B cell (primary cell): ENCODE measurements around the gene SUN3. TPM values are rescaled to one million over a fixed set of nuclear protein-coding genes. Genes with fewer than 3 reads are reported as not detected.

Source experiments
- ATAC-seq: fragments of 200-7000 bp; cut with Tn5 transposase; one replicate; pipeline ENCODE4 v1.10.0; 2021; ENCODE audit warnings: low read depth, mild to moderate bottlenecking, moderate number of reproducible peaks, moderate library complexity
- CTCF ChIA-PET: fragments of 350-600 bp; sonication (Branson Sonifier 250); formaldehyde crosslinking; loops from one replicate; lab custom pipeline; 2021; ENCODE audit warnings: antibody characterized with exemption, inconsistent platforms; lab: Charles Lee
- POLR2A ChIA-PET: fragments of 350-600 bp; sonication (Branson Sonifier 250); formaldehyde crosslinking; loops from one replicate; lab custom pipeline; 2021; ENCODE audit warnings: antibody characterized with exemption; lab: Charles Lee
- DNase-seq: peaks from one replicate; pipeline ENCODE4 v3.0.0; 2013
- H2AFZ ChIP-seq: 2 replicates; pipeline ENCODE4 v1.6.1; 2012; ENCODE audit warnings: mild to moderate bottlenecking, low read depth, low read length; ENCODE audit not compliant: insufficient read depth, poor library complexity, severe bottlenecking
- H3K27ac ChIP-seq, 2 donors: 1 replicate in 1 of 2; 2 replicates in 1 of 2; pipeline ENCODE4 v1.5.1; 2012 to 2013; ENCODE audit warnings: low read length in 2 of 2, mild to moderate bottlenecking in 2 of 2, moderate library complexity in 1 of 2
- H3K27me3 ChIP-seq, 4 experiments: fragments of 200-600 bp in 1 of 4; sonication (generic) in 1 of 4; replicated peaks in 1 of 4; 1 replicate in 2 of 4; 2 replicates in 2 of 4; pipeline versions ENCODE4 v1.6.1 to v1.7.0; 2013 to 2016; ENCODE audit warnings: low read length in 3 of 4, mild to moderate bottlenecking in 2 of 4, mixed read lengths in 1 of 4, moderate library complexity in 1 of 4; ENCODE audit not compliant: insufficient read depth in 4 of 4, control insufficient read depth in 3 of 4; ENCODE audit errors: control extremely low read depth in 1 of 4
- H3K36me3 ChIP-seq, 2 experiments: replicated peaks in 1 of 2; 1 replicate in 1 of 2; 2 replicates in 1 of 2; pipeline versions ENCODE4 v1.6.1 to v1.7.1; 2013; ENCODE audit warnings: low read length in 1 of 2; ENCODE audit not compliant: insufficient read depth in 2 of 2, control insufficient read depth in 1 of 2; ENCODE audit errors: control extremely low read depth in 1 of 2, extremely low read depth in 1 of 2
- H3K4me1 ChIP-seq, 2 donors: fragments of 200-600 bp in 1 of 2; sonication (generic) in 1 of 2; 1 replicate in 1 of 2; 2 replicates in 1 of 2; pipeline versions ENCODE4 v1.5.1 to v1.6.1; 2013 to 2017; ENCODE audit warnings: low read length in 2 of 2; ENCODE audit not compliant: control insufficient read depth in 2 of 2, insufficient read depth in 2 of 2
- H3K4me2 ChIP-seq: replicated peaks from 2 replicates; pipeline ENCODE3; 2012; ENCODE audit warnings: mild to moderate bottlenecking, low read depth, low read length; ENCODE audit not compliant: poor library complexity, severe bottlenecking
- H3K4me3 ChIP-seq, 5 experiments: fragments of 200-600 bp in 1 of 5; sonication (generic) in 1 of 5; 1 replicate in 3 of 5; 2 replicates in 2 of 5; pipeline versions ENCODE4 v1.5.1 to v1.7.0; 2011 to 2016; ENCODE audit warnings: low read length in 4 of 5, mild to moderate bottlenecking in 4 of 5, low read depth in 2 of 5, control low read depth in 1 of 5, moderate library complexity in 1 of 5; ENCODE audit not compliant: insufficient read depth in 1 of 5; ENCODE audit errors: control extremely low read depth in 1 of 5, extremely low read depth in 1 of 5
- H3K79me2 ChIP-seq: fragments of 200-600 bp; sonication (generic); one replicate; pipeline ENCODE4 v1.6.0; 2016; ENCODE audit warnings: low read length; ENCODE audit not compliant: control insufficient read depth, insufficient read depth
- H3K9ac ChIP-seq: fragments of 200-600 bp; sonication (generic); 2 replicates; pipeline ENCODE4 v1.6.1; 2017; ENCODE audit warnings: mild to moderate bottlenecking, low read length, moderate library complexity
- H3K9me3 ChIP-seq, 3 donors: one replicate each; pipeline versions ENCODE4 v1.6.1 to v1.7.1; 2013; ENCODE audit warnings: low read length in 2 of 3; ENCODE audit not compliant: control insufficient read depth in 2 of 3, insufficient read depth in 1 of 3; ENCODE audit errors: control extremely low read depth in 1 of 3
- H4K20me1 ChIP-seq: 2 replicates; pipeline ENCODE4 v1.6.0; 2012; ENCODE audit warnings: mild to moderate bottlenecking, low read length; ENCODE audit not compliant: insufficient read depth, control insufficient read depth, poor library complexity, severe bottlenecking
- H3K27ac Mint-ChIP-seq: one replicate; pipeline ENCODE4 v1.8.0; 2021; ENCODE audit warnings: mixed read lengths
- H3K27me3 Mint-ChIP-seq: one replicate; pipeline ENCODE4 v1.8.0; 2021; ENCODE audit warnings: mixed read lengths
- H3K4me1 Mint-ChIP-seq: one replicate; pipeline ENCODE4 v1.8.0; 2021; ENCODE audit warnings: mixed read lengths
- H3K4me3 Mint-ChIP-seq: one replicate; pipeline ENCODE4 v1.8.0; 2021; ENCODE audit warnings: mixed read lengths
- H3K9me3 Mint-ChIP-seq: one replicate; pipeline ENCODE4 v1.8.0; 2022; ENCODE audit warnings: mixed read lengths; ENCODE audit not compliant: insufficient read depth
- CTCF ChIP-seq: fragments of 200-600 bp; IDR thresholded peaks from one replicate; pipeline ENCODE4 v1.8.0; 2022; ENCODE audit warnings: antibody characterized with exemption, mild to moderate bottlenecking
- EZH2 ChIP-seq: IDR thresholded peaks from 2 replicates; pipeline ENCODE4 v1.6.1; 2012; ENCODE audit warnings: borderline replicate concordance, low read depth, mild to moderate bottlenecking, moderate library complexity, low read length; ENCODE audit not compliant: insufficient read depth, poor library complexity, severe bottlenecking
- WGBS: methylation state at CpG from one replicate; pipeline ENCODE4 v1.1.5; 2013; ENCODE audit warnings: missing lambda C conversion rate; ENCODE audit not compliant: insufficient coverage; 5-methylcytosine and 5-hydroxymethylcytosine counted together
- intact Hi-C: fragments of 100-400 bp; cut with micrococcal nuclease; formaldehyde crosslinking; loops from one replicate; pipeline ENCODE4 v1.10.0; 2022
- polyA plus RNA-seq: library from polyadenylated mRNA; depleted of rRNA; stranded (reverse); fragments of >200 nt; gene quantifications from 2 replicates; pipeline ENCODE4 v1.2.3, GENCODE V29; 2012
- total RNA-seq, 2 donors: library from RNA; stranded (reverse); fragments of 120-200 nt in 1 of 2; gene quantifications; 1 replicate in 1 of 2; 2 replicates in 1 of 2; pipeline versions ENCODE4 v1.2.3 to v1.2.4, GENCODE V29; 2013 to 2022

Gene SUN3
- total and polyA plus RNA-seq, 2 donors (not counting 1 experiment from before 2014, with no cell fraction given): not detected

DNA sequence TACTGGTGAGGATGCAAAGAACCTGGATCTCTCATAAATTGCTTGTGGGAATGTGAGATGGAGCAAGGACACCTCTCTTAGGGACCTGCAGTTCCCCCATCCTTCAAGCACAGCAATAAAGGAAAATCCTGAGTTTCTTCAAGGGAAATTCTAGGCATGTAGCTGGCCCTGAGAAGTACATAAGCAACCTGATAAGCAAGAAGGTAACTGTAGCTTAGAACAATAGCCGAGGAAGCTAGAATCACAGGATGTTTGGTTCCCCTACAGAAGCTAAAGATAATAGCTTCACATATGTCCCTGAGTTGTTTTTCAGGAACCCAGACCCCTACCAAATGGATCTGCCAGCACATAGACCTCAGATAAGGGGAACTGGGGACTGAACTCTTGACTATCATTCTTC lies 48.5 kb upstream of the SUN3 start:
- Mint-ChIP-seq H3K27me3 (peaks cover 15% of the 10 kb centered on the region), H3K9me3 (no peaks in the 10 kb centered on the region), H3K4me3 (no peak overlapping the region), H3K4me1 (no peaks in the 10 kb centered on the region), H3K27ac (no peak overlapping the region)
- H3K27me3 ChIP-seq: no peaks in the 10 kb centered on the region
- intact Hi-C loops: no loop called here
- no peak overlapping the region for H3K9ac ChIP-seq
- H2AFZ ChIP-seq: no peak overlapping the region
- no peak overlapping the region for H3K4me3 ChIP-seq
- POLR2A ChIA-PET: no interaction called here
- DNase-seq (no peak), ATAC-seq (no peak)
- H3K9me3 ChIP-seq: no peaks in the 10 kb centered on the region
- H3K27ac ChIP-seq: no peak overlapping the region
- 100% methylated on average over 1 of the region's 1 CpG for WGBS
- CTCF ChIA-PET: interaction anchor here (0.6 to 1.1 kb wide), 2 partner anchors 32 to 132 kb away, joined by 3 read pairs; no protein-coding TSS in a partner anchor
- H3K79me2 ChIP-seq: no peaks in the 10 kb centered on the region
- H3K4me1 ChIP-seq: no peaks in the 10 kb centered on the region
- H4K20me1 ChIP-seq: no peaks in the 10 kb centered on the region
- no peaks in the 10 kb centered on the region for H3K36me3 ChIP-seq
- TF ChIP-seq CTCF: no peak
- no peak for TF ChIP-seq EZH2
- H3K4me2 ChIP-seq: no peak overlapping the region

GRCh38 chr7:48074204-48074654 lies 45.3 kb upstream of the SUN3 start:
- TF ChIP-seq EZH2: no peak
- no peak for TF ChIP-seq CTCF
- no peaks in the 10 kb centered on the region for H4K20me1 ChIP-seq
- H3K9ac ChIP-seq: no peak overlapping the region
- no peaks in the 10 kb centered on the region for H3K79me2 ChIP-seq
- peaks cover 0 to 4% (median 3%) of the 10 kb centered on the region in 3 donors for H3K9me3 ChIP-seq
- DNase-seq (no peak), ATAC-seq (no peak)
- Mint-ChIP-seq H3K27me3 (peaks cover 7% of the 10 kb centered on the region), H3K27ac (no peak overlapping the region), H3K9me3 (no peaks in the 10 kb centered on the region), H3K4me1 (no peaks in the 10 kb centered on the region), H3K4me3 (no peak overlapping the region)
- no peak overlapping the region for H3K27ac ChIP-seq
- H3K27me3 ChIP-seq: no peaks in the 10 kb centered on the region
- ChIA-PET CTCF (no interaction called here), POLR2A (no interaction called here)
- H3K4me1 ChIP-seq: no peaks in the 10 kb centered on the region
- no peak overlapping the region for H2AFZ ChIP-seq
- intact Hi-C loops: no loop called here
- H3K4me3 ChIP-seq: no peak overlapping the region
- H3K36me3 ChIP-seq: no peaks in the 10 kb centered on the region
- H3K4me2 ChIP-seq: no peak overlapping the region
